ENCODE measurements around the gene MACROD1.

DNA sequence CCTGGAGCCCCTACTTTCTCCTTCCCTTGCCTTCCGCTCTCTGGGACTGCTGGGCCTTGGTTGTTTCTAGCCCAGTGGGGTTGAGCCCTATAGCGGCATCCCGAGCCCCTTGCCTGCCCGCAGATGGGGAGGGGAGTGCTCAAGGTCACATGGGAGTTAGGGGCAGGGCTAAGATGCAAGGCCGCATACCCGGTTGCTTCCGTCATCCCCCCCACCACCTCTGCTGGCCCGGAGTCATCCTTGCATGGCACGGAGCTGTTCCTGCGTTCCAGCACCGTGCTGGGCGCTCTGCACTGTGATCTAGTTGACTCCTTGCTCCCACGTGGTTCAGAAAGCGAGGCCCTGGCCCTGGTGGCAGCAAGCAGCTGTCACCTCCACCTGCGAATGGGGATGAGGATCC, 112.2 kb downstream of the MACROD1 start:
- TF ChIP-seq, protein P1, sequence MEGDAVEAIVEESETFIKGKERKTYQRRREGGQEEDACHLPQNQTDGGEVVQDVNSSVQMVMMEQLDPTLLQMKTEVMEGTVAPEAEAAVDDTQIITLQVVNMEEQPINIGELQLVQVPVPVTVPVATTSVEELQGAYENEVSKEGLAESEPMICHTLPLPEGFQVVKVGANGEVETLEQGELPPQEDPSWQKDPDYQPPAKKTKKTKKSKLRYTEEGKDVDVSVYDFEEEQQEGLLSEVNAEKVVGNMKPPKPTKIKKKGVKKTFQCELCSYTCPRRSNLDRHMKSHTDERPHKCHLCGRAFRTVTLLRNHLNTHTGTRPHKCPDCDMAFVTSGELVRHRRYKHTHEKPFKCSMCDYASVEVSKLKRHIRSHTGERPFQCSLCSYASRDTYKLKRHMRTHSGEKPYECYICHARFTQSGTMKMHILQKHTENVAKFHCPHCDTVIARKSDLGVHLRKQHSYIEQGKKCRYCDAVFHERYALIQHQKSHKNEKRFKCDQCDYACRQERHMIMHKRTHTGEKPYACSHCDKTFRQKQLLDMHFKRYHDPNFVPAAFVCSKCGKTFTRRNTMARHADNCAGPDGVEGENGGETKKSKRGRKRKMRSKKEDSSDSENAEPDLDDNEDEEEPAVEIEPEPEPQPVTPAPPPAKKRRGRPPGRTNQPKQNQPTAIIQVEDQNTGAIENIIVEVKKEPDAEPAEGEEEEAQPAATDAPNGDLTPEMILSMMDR (IDR thresholded peaks at IDR 0.05) = no peak
- TF ChIP-seq POLR2A (IDR thresholded peaks at IDR 0.05) (no peak), EP300 (IDR thresholded peaks at IDR 0.05) (no peak), POLR2AphosphoS5 (IDR thresholded peaks at IDR 0.05) (no peak)

Measured in suprapubic skin (tissue), 4 donors.